Keratinocyte (primary cell): ENCODE measurements around the gene MARS1. TPM values are rescaled to one million over a fixed set of nuclear protein-coding genes. Genes with fewer than 3 reads are reported as not detected.

Experiments used
- DNase-seq: peaks from one replicate; pipeline ENCODE4 v3.0.0-alpha.2; 2011; ENCODE audit warnings: low read depth, missing footprints, low spot score
- FAIRE-seq: peaks from 2 replicates; lab custom pipeline; 2011; peaks lifted over from hg19 to GRCh38; lab: Jason Lieb, UNC
- H2AFZ ChIP-seq: 2 replicates; pipeline ENCODE4 v1.6.0; 2012; ENCODE audit warnings: low read length, control low read depth, inconsistent platforms; ENCODE audit not compliant: control insufficient read depth
- H3K27ac ChIP-seq: 2 replicates; pipeline ENCODE4 v1.5.1; 2011; ENCODE audit warnings: low read length; ENCODE audit not compliant: control insufficient read depth, insufficient read depth
- H3K27me3 ChIP-seq: 3 replicates; pipeline ENCODE4 v1.6.0; 2011; ENCODE audit warnings: low read length; ENCODE audit not compliant: control insufficient read depth, insufficient read depth; ENCODE audit errors: extremely low read depth
- H3K36me3 ChIP-seq, 2 experiments: 2 replicates in 1 of 2; 3 replicates in 1 of 2; pipeline ENCODE4 v1.5.1; 2011; ENCODE audit warnings: low read length in 2 of 2, mild to moderate bottlenecking in 1 of 2; ENCODE audit not compliant: control insufficient read depth in 2 of 2, insufficient read depth in 2 of 2; ENCODE audit errors: extremely low read depth in 1 of 2
- H3K4me1 ChIP-seq: 3 replicates; pipeline ENCODE4 v1.5.1; 2011; ENCODE audit warnings: low read length; ENCODE audit not compliant: control insufficient read depth, insufficient read depth; ENCODE audit errors: extremely low read depth
- H3K4me2 ChIP-seq: 3 replicates; pipeline ENCODE4 v1.6.0; 2011; ENCODE audit warnings: low read depth, low read length; ENCODE audit not compliant: control insufficient read depth, insufficient read depth; ENCODE audit errors: extremely low read depth
- H3K4me3 ChIP-seq, 3 experiments: fragments of 200-600 bp in 1 of 3; sonication (generic) in 1 of 3; 2 replicates in 2 of 3; 3 replicates in 1 of 3; pipeline ENCODE4 v1.5.1; 2011 to 2016; ENCODE audit warnings: low read length in 3 of 3, mild to moderate bottlenecking in 3 of 3, control low read depth in 2 of 3, inconsistent platforms in 1 of 3, low read depth in 1 of 3, mixed read lengths in 1 of 3, mixed run types in 1 of 3, moderate library complexity in 1 of 3; ENCODE audit not compliant: control insufficient read depth in 2 of 3, insufficient read depth in 2 of 3; ENCODE audit errors: extremely low read depth in 1 of 3
- H3K79me2 ChIP-seq: 2 replicates; pipeline ENCODE4 v1.6.0; 2012; ENCODE audit warnings: low read length; ENCODE audit not compliant: control insufficient read depth, insufficient read depth
- H3K9ac ChIP-seq: 3 replicates; pipeline ENCODE4 v1.6.0; 2011; ENCODE audit warnings: low read length; ENCODE audit not compliant: control insufficient read depth, insufficient read depth; ENCODE audit errors: extremely low read depth
- H3K9me1 ChIP-seq: 3 replicates; pipeline ENCODE4 v1.6.0; 2011; ENCODE audit warnings: low read length; ENCODE audit not compliant: control insufficient read depth, insufficient read depth; ENCODE audit errors: extremely low read depth
- H3K9me3 ChIP-seq: 2 replicates; pipeline ENCODE4 v1.5.1; 2012; ENCODE audit warnings: low read depth, low read length; ENCODE audit not compliant: control insufficient read depth
- H4K20me1 ChIP-seq: 3 replicates; pipeline ENCODE4 v1.6.0; 2011; ENCODE audit warnings: low read length; ENCODE audit not compliant: control insufficient read depth, insufficient read depth; ENCODE audit errors: extremely low read depth
- EZH2 ChIP-seq: IDR thresholded peaks from one replicate; pipeline ENCODE4 v1.6.1; 2012; ENCODE audit warnings: inconsistent platforms, mild to moderate bottlenecking, low read length, moderate library complexity
- dilution Hi-C: fragments of 300-500 bp; cut with MboI; formaldehyde crosslinking; loops from one replicate; pipeline ENCODE4 v1.7.0; 2020; ENCODE audit warnings: low sequenced_read_pairs; ENCODE audit not compliant: extremely low pct_ligation_motif_present
- polyA plus RNA-seq, 5 experiments: library from polyadenylated mRNA; depleted of rRNA in 3 of 5; stranded (reverse) in 3 of 5; stranded (forward) in 1 of 5; unstranded in 1 of 5; fragments of >200 nt; gene quantifications; 1 replicate in 1 of 5; 2 replicates in 3 of 5; 3 replicates in 1 of 5; pipeline versions ENCODE4 v1.2.1 to v1.2.3, GENCODE V29; 2011 to 2012; ENCODE audit warnings: missing spikeins in 2 of 5, low read depth in 1 of 5, low replicate concordance in 1 of 5
- TF ChIP-seq, protein P1 (sequence below), 3 experiments: IDR thresholded peaks in 1 of 3; conservative IDR thresholded peaks in 1 of 3; optimal IDR thresholded peaks in 1 of 3; 2 replicates in 2 of 3; 3 replicates in 1 of 3; pipeline versions ENCODE3 to v1.5.1; 2011; ENCODE audit warnings: low read length in 3 of 3, mild to moderate bottlenecking in 3 of 3, moderate library complexity in 2 of 3, control low read depth in 1 of 3, inconsistent platforms in 1 of 3; ENCODE audit not compliant: insufficient read depth in 2 of 3; ENCODE audit errors: extremely low read depth in 1 of 3

Gene MARS1
- polyA plus RNA-seq, 1 donor (not counting 4 experiments of a cell fraction or from before 2014, with no cell fraction given): 125 TPM

GRCh38 chr12:57535764-57536596, 48.1 kb downstream of the MARS1 start:
- Histone ChIP-seq H2AFZ (no peak overlapping the region), H3K4me1 (no peaks in the 10 kb centered on the region), H3K9ac (no peak overlapping the region), H3K27ac (no peak overlapping the region), H3K9me1 (no peaks in the 10 kb centered on the region), H3K4me3 (no peak overlapping the region), H3K27me3 (no peaks in the 10 kb centered on the region), H3K36me3 (peaks cover 37 to 50% of the 10 kb centered on the region in 2 experiments), H3K79me2 (no peaks in the 10 kb centered on the region), H3K4me2 (no peak overlapping the region), H3K9me3 (no peaks in the 10 kb centered on the region), H4K20me1 (no peaks in the 10 kb centered on the region)
- dilution Hi-C loops: no loop called here
- FAIRE-seq (no peak), DNase-seq (no peak)
- TF ChIP-seq EZH2: no peak
- TF ChIP-seq, protein P1, sequence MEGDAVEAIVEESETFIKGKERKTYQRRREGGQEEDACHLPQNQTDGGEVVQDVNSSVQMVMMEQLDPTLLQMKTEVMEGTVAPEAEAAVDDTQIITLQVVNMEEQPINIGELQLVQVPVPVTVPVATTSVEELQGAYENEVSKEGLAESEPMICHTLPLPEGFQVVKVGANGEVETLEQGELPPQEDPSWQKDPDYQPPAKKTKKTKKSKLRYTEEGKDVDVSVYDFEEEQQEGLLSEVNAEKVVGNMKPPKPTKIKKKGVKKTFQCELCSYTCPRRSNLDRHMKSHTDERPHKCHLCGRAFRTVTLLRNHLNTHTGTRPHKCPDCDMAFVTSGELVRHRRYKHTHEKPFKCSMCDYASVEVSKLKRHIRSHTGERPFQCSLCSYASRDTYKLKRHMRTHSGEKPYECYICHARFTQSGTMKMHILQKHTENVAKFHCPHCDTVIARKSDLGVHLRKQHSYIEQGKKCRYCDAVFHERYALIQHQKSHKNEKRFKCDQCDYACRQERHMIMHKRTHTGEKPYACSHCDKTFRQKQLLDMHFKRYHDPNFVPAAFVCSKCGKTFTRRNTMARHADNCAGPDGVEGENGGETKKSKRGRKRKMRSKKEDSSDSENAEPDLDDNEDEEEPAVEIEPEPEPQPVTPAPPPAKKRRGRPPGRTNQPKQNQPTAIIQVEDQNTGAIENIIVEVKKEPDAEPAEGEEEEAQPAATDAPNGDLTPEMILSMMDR (optimal IDR thresholded peaks at IDR 0.05 in 1 of 3, IDR thresholded peaks at IDR 0.05 in 1 of 3, conservative IDR thresholded peaks at IDR 0.05 in 1 of 3; ENCODE audit: extremely low read depth in 1 of 3, insufficient read depth in 2 of 3, low read length in 3 of 3): no peak

DNA sequence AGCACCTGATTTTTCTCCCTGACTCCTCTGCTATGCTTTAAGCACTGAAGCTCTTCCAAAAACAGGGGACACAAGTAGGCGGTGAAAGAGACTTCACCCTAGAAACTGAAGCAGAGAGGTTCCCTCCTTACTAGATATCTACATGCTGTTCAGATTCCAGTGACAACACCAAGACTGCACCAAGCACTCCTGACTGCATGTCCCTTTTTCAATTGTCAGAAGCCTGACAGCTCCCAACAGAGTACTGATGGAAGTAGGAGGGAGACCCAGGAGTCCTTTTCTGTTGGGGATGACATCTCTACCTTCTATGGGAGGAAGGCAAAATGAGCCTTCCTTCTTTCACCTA, 48.7 kb downstream of the MARS1 start:
- FAIRE-seq: no peak
- Histone ChIP-seq H3K9me1 (no peaks in the 10 kb centered on the region), H3K9ac (no peak overlapping the region), H3K9me3 (no peaks in the 10 kb centered on the region), H3K4me3 (no peak overlapping the region), H3K36me3 (peaks cover 41 to 50% of the 10 kb centered on the region in 2 experiments), H2AFZ (no peak overlapping the region), H3K79me2 (no peaks in the 10 kb centered on the region), H3K27ac (no peak overlapping the region), H3K4me2 (no peak overlapping the region), H3K4me1 (no peaks in the 10 kb centered on the region), H3K27me3 (no peaks in the 10 kb centered on the region), H4K20me1 (no peaks in the 10 kb centered on the region)
- TF ChIP-seq, protein P1 (optimal IDR thresholded peaks at IDR 0.05 in 1 of 3, IDR thresholded peaks at IDR 0.05 in 1 of 3, conservative IDR thresholded peaks at IDR 0.05 in 1 of 3; ENCODE audit: extremely low read depth in 1 of 3, insufficient read depth in 2 of 3, low read length in 3 of 3): no peak
- TF ChIP-seq EZH2: no peak
- dilution Hi-C loops: no loop called here
- no peak for DNase-seq
